HepG2 (cell line): ENCODE data around the gene TUBA4A. TPM values are rescaled to one million over a fixed set of nuclear protein-coding genes. Genes with fewer than 3 reads are reported as not detected.

ENCODE experiments used
- AGO2 ChIP-seq: fragments of 200-400 bp; formaldehyde crosslinking; optimal IDR thresholded peaks from 2 replicates; pipeline ENCODE3; 2017; ENCODE audit warnings: mild to moderate bottlenecking, low read depth, low read length, moderate library complexity
- ATF6 ChIP-seq: sonication (generic); formaldehyde crosslinking; conservative IDR thresholded peaks from 2 replicates; pipeline ENCODE4 v1.4.0; 2020; ENCODE audit warnings: missing genetic modification reagents
- HMG20A ChIP-seq: IDR thresholded peaks from 2 replicates; pipeline ENCODE4 v1.6.1; 2016; ENCODE audit warnings: borderline replicate concordance
- HNF4A ChIP-seq: sonication (generic); formaldehyde crosslinking; IDR thresholded peaks from 2 replicates; pipeline ENCODE4 v1.4.0; 2020; ENCODE audit warnings: missing genetic modification reagents
- KDM1A ChIP-seq: IDR thresholded peaks from 2 replicates; pipeline ENCODE4 v1.6.1; 2016; ENCODE audit warnings: missing compliant biosample characterization
- KLF11 ChIP-seq: IDR thresholded peaks from 2 replicates; pipeline ENCODE4 v1.6.1; 2016; ENCODE audit warnings: missing compliant biosample characterization
- MAFK ChIP-seq, 2 experiments: IDR thresholded peaks in 1 of 2; conservative IDR thresholded peaks in 1 of 2; 2 replicates each; pipeline ENCODE4 v1.6.1; 2011; ENCODE audit warnings: improper control_type of control experiment in 2 of 2, low read length in 2 of 2
- MIER2 ChIP-seq: IDR thresholded peaks from 2 replicates; pipeline ENCODE4 v1.6.1; 2016; ENCODE audit warnings: missing biosample characterization, missing genetic modification reagents
- MIXL1 ChIP-seq: IDR thresholded peaks from 2 replicates; pipeline ENCODE4 v1.6.1; 2016
- PAWR ChIP-seq: sonication (generic); formaldehyde crosslinking; IDR thresholded peaks from 2 replicates; pipeline ENCODE4 v1.4.0; 2020; ENCODE audit warnings: missing genetic modification reagents, mild to moderate bottlenecking, borderline replicate concordance
- REL ChIP-seq: sonication (generic); formaldehyde crosslinking; conservative IDR thresholded peaks from 2 replicates; pipeline ENCODE4 v1.8.0; 2022; ENCODE audit warnings: mild to moderate bottlenecking, missing genetic modification reagents, moderate library complexity
- ZBTB14 ChIP-seq: sonication (generic); formaldehyde crosslinking; IDR thresholded peaks from 2 replicates; pipeline ENCODE4 v1.4.0; 2020; ENCODE audit warnings: missing genetic modification reagents
- ZNF44 ChIP-seq: sonication (generic); formaldehyde crosslinking; IDR thresholded peaks from 2 replicates; pipeline ENCODE4 v1.5.1; 2020; ENCODE audit warnings: mild to moderate bottlenecking, missing genetic modification reagents
- ZNF564 ChIP-seq: sonication (generic); formaldehyde crosslinking; IDR thresholded peaks from 2 replicates; pipeline ENCODE4 v1.8.1; 2023; ENCODE audit warnings: mild to moderate bottlenecking, missing genetic modification reagents
- ZNF747 ChIP-seq: sonication (generic); formaldehyde crosslinking; IDR thresholded peaks from 2 replicates; pipeline ENCODE4 v1.8.1; 2023; ENCODE audit warnings: missing genetic modification reagents, mild to moderate bottlenecking, borderline replicate concordance
- ZNF83 ChIP-seq: sonication (generic); formaldehyde crosslinking; IDR thresholded peaks from 2 replicates; pipeline ENCODE4 v1.4.0; 2020; ENCODE audit warnings: missing genetic modification reagents, mild to moderate bottlenecking, borderline replicate concordance
- ZNF878 ChIP-seq: sonication (generic); formaldehyde crosslinking; IDR thresholded peaks from 2 replicates; pipeline ENCODE4 v1.8.1; 2023; ENCODE audit warnings: mild to moderate bottlenecking, missing genetic modification reagents, moderate library complexity
- polyA plus RNA-seq, 8 experiments: library from polyadenylated mRNA; depleted of rRNA in 3 of 8; stranded (reverse) in 7 of 8; unstranded in 1 of 8; fragments of >200 nt; fragmentation: Illumina TruSeq in 4 of 8; extraction: Trizol in 4 of 8; gene quantifications; 2 replicates each; pipeline versions ENCODE4 v1.2.1 to v1.2.3, GENCODE V29; 2011 to 2016; ENCODE audit warnings: low read depth in 4 of 8, missing spikeins in 1 of 8, mixed read lengths in 1 of 8; ENCODE audit not compliant: insufficient read depth in 1 of 8
- total RNA-seq, 5 experiments: library from RNA; depleted of rRNA; stranded (reverse); fragments of >200 nt; fragmentation: Illumina TruSeq; extraction: Trizol; gene quantifications; 2 replicates each; pipeline ENCODE4 v1.2.3, GENCODE V29; 2016; ENCODE audit warnings: low read depth in 1 of 5
- TF ChIP-seq, protein P1 (sequence below): IDR thresholded peaks from 2 replicates; pipeline ENCODE4 v1.6.1; 2016; ENCODE audit warnings: low read depth, control low read depth
- TF ChIP-seq, protein P2 (sequence below): IDR thresholded peaks from 2 replicates; pipeline ENCODE4 v1.6.1; 2018; ENCODE audit warnings: missing genetic modification reagents, mild to moderate bottlenecking, missing compliant biosample characterization
- TF ChIP-seq, protein P3 (sequence below): sonication (generic); formaldehyde crosslinking; IDR thresholded peaks from 2 replicates; pipeline ENCODE4 v1.8.0; 2022; ENCODE audit warnings: mild to moderate bottlenecking, missing genetic modification reagents; ENCODE audit not compliant: insufficient replicate concordance
- TF ChIP-seq, protein P4 (sequence below): conservative IDR thresholded peaks from 2 replicates; pipeline ENCODE4 v1.6.1; 2018; ENCODE audit warnings: missing genetic modification reagents

Gene TUBA4A
- total and polyA plus RNA-seq, 2 of the 13 experiments (the other 11 are each of a cell fraction or from before 2014, with no cell fraction given) = 1.3 to 12.7 TPM

DNA sequence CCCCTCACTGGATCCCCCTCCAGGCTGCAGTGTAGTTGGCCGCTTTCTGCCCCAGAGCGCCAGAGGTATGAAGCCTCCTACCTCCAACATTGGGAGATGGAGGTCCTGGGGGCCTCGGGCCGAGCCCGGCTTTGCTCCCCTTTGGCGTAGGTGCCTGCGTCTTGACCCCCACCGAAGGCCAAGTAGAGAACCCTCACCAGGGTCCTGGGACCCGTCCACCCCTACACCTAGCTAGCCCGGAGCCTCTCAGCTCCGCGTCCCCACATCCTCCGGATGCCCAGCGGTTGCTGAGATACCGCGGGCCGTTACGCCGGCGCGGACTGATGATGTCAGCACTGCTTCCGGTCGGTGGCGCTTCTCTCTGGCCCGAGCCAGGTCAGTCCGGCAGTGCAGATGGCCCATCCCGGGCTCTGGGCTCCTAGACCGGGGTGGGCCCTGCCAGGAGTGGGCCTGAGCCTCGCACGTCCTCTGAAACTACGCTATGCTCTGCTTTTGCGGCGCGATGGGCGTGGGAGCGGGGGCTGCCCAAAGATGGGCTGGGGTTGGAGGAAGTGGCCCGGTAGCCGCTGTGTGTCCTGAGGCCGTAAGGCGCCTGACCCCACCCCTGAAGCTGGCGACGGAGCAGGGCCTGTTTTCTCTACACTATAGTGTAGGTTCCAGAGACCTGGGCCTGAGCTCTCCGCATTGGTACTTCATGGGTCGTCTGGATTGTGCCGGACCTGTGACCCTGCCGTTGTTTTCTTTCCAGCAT lies 8.4 kb downstream of the TUBA4A start, which contains the start of the genes GLB1L and STK16 (continued):
- TF ChIP-seq, protein P1, sequence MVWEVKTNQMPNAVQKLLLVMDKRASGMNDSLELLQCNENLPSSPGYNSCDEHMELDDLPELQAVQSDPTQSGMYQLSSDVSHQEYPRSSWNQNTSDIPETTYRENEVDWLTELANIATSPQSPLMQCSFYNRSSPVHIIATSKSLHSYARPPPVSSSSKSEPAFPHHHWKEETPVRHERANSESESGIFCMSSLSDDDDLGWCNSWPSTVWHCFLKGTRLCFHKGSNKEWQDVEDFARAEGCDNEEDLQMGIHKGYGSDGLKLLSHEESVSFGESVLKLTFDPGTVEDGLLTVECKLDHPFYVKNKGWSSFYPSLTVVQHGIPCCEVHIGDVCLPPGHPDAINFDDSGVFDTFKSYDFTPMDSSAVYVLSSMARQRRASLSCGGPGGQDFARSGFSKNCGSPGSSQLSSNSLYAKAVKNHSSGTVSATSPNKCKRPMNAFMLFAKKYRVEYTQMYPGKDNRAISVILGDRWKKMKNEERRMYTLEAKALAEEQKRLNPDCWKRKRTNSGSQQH (CRISPR knock-in tag) = peak; percentile 88; the same call in 1 of the 2 replicates
- peak; percentile 93 for TF ChIP-seq ZNF747 (CRISPR knock-in tag)
- peak; percentile 58 for TF ChIP-seq HNF4A
- TF ChIP-seq ZBTB14 (CRISPR knock-in tag) = peak; percentile 62
- TF ChIP-seq, protein P2, sequence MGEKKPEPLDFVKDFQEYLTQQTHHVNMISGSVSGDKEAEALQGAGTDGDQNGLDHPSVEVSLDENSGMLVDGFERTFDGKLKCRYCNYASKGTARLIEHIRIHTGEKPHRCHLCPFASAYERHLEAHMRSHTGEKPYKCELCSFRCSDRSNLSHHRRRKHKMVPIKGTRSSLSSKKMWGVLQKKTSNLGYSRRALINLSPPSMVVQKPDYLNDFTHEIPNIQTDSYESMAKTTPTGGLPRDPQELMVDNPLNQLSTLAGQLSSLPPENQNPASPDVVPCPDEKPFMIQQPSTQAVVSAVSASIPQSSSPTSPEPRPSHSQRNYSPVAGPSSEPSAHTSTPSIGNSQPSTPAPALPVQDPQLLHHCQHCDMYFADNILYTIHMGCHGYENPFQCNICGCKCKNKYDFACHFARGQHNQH = peak; percentile 94
- 0 out of 2 replicates have a peak, but pooled peaks have one; percentile 61 for TF ChIP-seq ATF6 (CRISPR knock-in tag)
- TF ChIP-seq MAFK (conservative IDR thresholded peaks at IDR 0.05 in 1 of 2, IDR thresholded peaks at IDR 0.05 in 1 of 2; ENCODE audit: low read length in 2 of 2) = peak; percentile 58 to 89; a peak in 3 of 4 replicates
- TF ChIP-seq ZNF83 (CRISPR knock-in tag) = no peak; the same call in 1 of the 2 replicates
- TF ChIP-seq MIER2 (CRISPR knock-in tag) = peak; percentile 76
- TF ChIP-seq AGO2 = peak; percentile 86
- TF ChIP-seq PAWR (CRISPR knock-in tag) = peak; percentile 82; the same call in 1 of the 2 replicates
- TF ChIP-seq, protein P3, sequence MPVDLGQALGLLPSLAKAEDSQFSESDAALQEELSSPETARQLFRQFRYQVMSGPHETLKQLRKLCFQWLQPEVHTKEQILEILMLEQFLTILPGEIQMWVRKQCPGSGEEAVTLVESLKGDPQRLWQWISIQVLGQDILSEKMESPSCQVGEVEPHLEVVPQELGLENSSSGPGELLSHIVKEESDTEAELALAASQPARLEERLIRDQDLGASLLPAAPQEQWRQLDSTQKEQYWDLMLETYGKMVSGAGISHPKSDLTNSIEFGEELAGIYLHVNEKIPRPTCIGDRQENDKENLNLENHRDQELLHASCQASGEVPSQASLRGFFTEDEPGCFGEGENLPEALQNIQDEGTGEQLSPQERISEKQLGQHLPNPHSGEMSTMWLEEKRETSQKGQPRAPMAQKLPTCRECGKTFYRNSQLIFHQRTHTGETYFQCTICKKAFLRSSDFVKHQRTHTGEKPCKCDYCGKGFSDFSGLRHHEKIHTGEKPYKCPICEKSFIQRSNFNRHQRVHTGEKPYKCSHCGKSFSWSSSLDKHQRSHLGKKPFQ (CRISPR knock-in tag) = no peak
- TF ChIP-seq KLF11 (CRISPR knock-in tag) = peak; percentile 88; the same call in 1 of the 2 replicates
- 0 out of 2 replicates have a peak, but pooled peaks have one; percentile 68 for TF ChIP-seq ZNF44 (CRISPR knock-in tag)
- no peak for TF ChIP-seq HMG20A (CRISPR knock-in tag)
- TF ChIP-seq, protein P4, sequence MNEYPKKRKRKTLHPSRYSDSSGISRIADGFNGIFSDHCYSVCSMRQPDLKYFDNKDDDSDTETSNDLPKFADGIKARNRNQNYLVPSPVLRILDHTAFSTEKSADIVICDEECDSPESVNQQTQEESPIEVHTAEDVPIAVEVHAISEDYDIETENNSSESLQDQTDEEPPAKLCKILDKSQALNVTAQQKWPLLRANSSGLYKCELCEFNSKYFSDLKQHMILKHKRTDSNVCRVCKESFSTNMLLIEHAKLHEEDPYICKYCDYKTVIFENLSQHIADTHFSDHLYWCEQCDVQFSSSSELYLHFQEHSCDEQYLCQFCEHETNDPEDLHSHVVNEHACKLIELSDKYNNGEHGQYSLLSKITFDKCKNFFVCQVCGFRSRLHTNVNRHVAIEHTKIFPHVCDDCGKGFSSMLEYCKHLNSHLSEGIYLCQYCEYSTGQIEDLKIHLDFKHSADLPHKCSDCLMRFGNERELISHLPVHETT (CRISPR knock-in tag) = peak; percentile 90
- TF ChIP-seq REL (CRISPR knock-in tag) = no peak
- TF ChIP-seq ZNF878 (CRISPR knock-in tag) = no peak
- peak; percentile 59; the same call in 1 of the 2 replicates for TF ChIP-seq KDM1A
- TF ChIP-seq ZNF564 (CRISPR knock-in tag) = no peak
- peak; percentile 62 for TF ChIP-seq MIXL1 (CRISPR knock-in tag)
